Retinal pigment epithelial cell (primary cell): ENCODE results near the gene ABHD17B.

Experiments used
- DNase-seq: peaks from one replicate; pipeline ENCODE4 v3.0.0-alpha.2; 2010; ENCODE audit warnings: low read depth
- H3K4me3 ChIP-seq: 2 replicates; pipeline ENCODE4 v1.5.1; 2011; ENCODE audit warnings: mild to moderate bottlenecking, low read length, control low read depth, moderate library complexity
- CTCF ChIP-seq: conservative IDR thresholded peaks from 2 replicates; pipeline ENCODE4 v1.5.1; 2011; ENCODE audit warnings: low read depth, low read length, control low read depth, inconsistent platforms

The ABHD17B gene

DNA sequence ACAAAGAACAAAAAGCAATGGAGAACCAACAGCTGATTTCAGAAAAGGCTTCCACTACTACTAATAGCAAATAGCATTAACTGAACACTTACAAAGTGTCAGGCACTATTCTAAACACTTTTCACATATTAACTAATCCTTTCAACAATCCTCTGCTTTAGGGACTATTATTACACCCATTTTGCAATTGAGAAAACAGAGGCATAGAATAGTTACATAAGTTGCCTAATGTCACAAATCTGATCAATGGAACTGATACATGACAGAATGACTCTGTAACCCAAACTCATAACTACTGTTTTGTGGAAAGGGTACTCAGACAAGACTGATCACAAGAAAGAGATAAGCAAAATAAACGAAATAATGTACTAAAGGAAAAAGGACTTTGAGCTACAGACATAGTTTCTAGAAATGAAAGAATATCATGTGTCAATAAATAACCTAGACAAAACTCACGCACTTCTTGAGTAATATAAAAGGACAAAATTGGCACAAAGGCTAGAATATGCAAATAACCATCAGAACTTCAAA lies 31.3 kb downstream of the ABHD17B start:
- H3K4me3 ChIP-seq = no peak overlapping the region
- TF ChIP-seq CTCF = no peak
- no peak for DNase-seq

- DNase-seq = no peak
- H3K4me3 ChIP-seq = no peak overlapping the region
- TF ChIP-seq CTCF = no peak
Measured at GRCh38 chr9:71878327-71879274, 32.4 kb downstream of the ABHD17B start.

GRCh38 chr9:71876829-71877228 lies 34.2 kb downstream of the ABHD17B start:
- no peak for TF ChIP-seq CTCF
- DNase-seq = no peak
- no peak overlapping the region for H3K4me3 ChIP-seq

GRCh38 chr9:71876106-71876505 lies 34.9 kb downstream of the ABHD17B start:
- no peak overlapping the region for H3K4me3 ChIP-seq
- no peak for TF ChIP-seq CTCF
- DNase-seq = no peak

- DNase-seq = no peak
- H3K4me3 ChIP-seq = no peak overlapping the region
- TF ChIP-seq CTCF = no peak
Measured at GRCh38 chr9:71875345-71875744, 35.6 kb downstream of the ABHD17B start.

DNA sequence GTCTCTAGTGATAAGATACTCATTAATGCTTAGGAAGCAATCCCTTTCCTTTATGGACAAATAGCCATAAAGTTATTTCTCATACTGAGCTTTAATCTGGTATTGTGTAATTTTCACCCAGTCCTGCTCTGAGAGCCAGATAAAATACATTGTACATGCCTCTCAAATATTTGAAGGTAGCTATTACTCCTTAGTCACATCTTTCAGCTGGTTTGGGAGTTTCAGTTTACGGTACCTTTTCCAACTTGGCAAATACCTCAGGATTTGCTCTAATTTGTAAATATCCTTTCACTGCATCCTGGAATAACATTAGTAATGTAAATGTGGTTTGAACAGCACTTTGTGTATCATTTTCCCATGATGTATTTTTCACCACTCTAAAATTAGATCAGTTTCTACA lies 47.4 kb downstream of the ABHD17B start:
- no peak overlapping the region for H3K4me3 ChIP-seq
- DNase-seq = no peak
- TF ChIP-seq CTCF = no peak

GRCh38 chr9:71861618-71862017 lies 49.4 kb downstream of the ABHD17B start:
- no peak for TF ChIP-seq CTCF
- H3K4me3 ChIP-seq = no peak overlapping the region
- no peak for DNase-seq
